ENCODE data around the gene SERPINA4. TPM values are rescaled to one million over a fixed set of nuclear protein-coding genes. Genes with fewer than 3 reads are reported as not detected.
A peak's percentile ranks its signal among the peaks of the same experiment; 100 is the strongest.
"Not testable (repeated sequence)": the region's sequence is repeated elsewhere in the genome, so short reads cannot be mapped to it uniquely, and the experiment has no call there.

The SERPINA4 gene
- total RNA-seq, 1 donor from 2014 or later = not detected

GRCh38 chr14:94596361-94596760 lies 35.1 kb downstream of the SERPINA4 start:
- Histone ChIP-seq H3K9ac (ENCODE audit: low read depth in 1 of 3, low read length in 3 of 3) (no peak overlapping the region), H3K27me3 (ENCODE audit: control insufficient read depth in 3 of 3, insufficient read depth in 3 of 3, low read length in 3 of 3) (no peaks in the 10 kb centered on the region), H3K4me3 (ENCODE audit: low read length in 3 of 3) (no peak overlapping the region), H3K36me3 (ENCODE audit: control insufficient read depth in 3 of 3, insufficient read depth in 3 of 3, low read length in 3 of 3) (no peaks in the 10 kb centered on the region), H3K9me3 (ENCODE audit: control insufficient read depth in 3 of 3, low read length in 3 of 3) (no peaks in the 10 kb centered on the region), H3K4me1 (ENCODE audit: control insufficient read depth in 3 of 3, insufficient read depth in 3 of 3, low read length in 3 of 3) (peaks cover 19 to 32% (median 23%) of the 10 kb centered on the region in 3 donors), H3K27ac (ENCODE audit: low read depth, low read length) (no peak overlapping the region)

- Histone ChIP-seq H3K4me3 (ENCODE audit: low read length in 3 of 3) (no peak overlapping the region), H3K36me3 (ENCODE audit: control insufficient read depth in 3 of 3, insufficient read depth in 3 of 3, low read length in 3 of 3) (no peaks in the 10 kb centered on the region), H3K27ac (ENCODE audit: low read depth, low read length) (no peak overlapping the region), H3K9ac (ENCODE audit: low read depth in 1 of 3, low read length in 3 of 3) (no peak overlapping the region), H3K9me3 (ENCODE audit: control insufficient read depth in 3 of 3, low read length in 3 of 3) (no peaks in the 10 kb centered on the region), H3K4me1 (ENCODE audit: control insufficient read depth in 3 of 3, insufficient read depth in 3 of 3, low read length in 3 of 3) (peaks cover 29 to 39% (median 31%) of the 10 kb centered on the region in 3 donors), H3K27me3 (ENCODE audit: control insufficient read depth in 3 of 3, insufficient read depth in 3 of 3, low read length in 3 of 3) (no peaks in the 10 kb centered on the region)
Measured at GRCh38 chr14:94597788-94598187, 36.5 kb downstream of the SERPINA4 start.

- no peak overlapping the region for H3K9ac ChIP-seq (ENCODE audit: low read depth in 1 of 3, low read length in 3 of 3)
- H3K4me1 ChIP-seq (ENCODE audit: control insufficient read depth in 3 of 3, insufficient read depth in 3 of 3, low read length in 3 of 3) = peaks cover 31 to 35% (median 33%) of the 10 kb centered on the region in 3 donors
- no peaks in the 10 kb centered on the region for H3K9me3 ChIP-seq (ENCODE audit: control insufficient read depth in 3 of 3, low read length in 3 of 3)
- no peak overlapping the region for H3K27ac ChIP-seq (ENCODE audit: low read depth, low read length)
- H3K27me3 ChIP-seq (ENCODE audit: control insufficient read depth in 3 of 3, insufficient read depth in 3 of 3, low read length in 3 of 3) = no peaks in the 10 kb centered on the region
- no peak overlapping the region for H3K4me3 ChIP-seq (ENCODE audit: low read length in 3 of 3)
- H3K36me3 ChIP-seq (ENCODE audit: control insufficient read depth in 3 of 3, insufficient read depth in 3 of 3, low read length in 3 of 3) = no peaks in the 10 kb centered on the region
Measured at GRCh38 chr14:94598506-94598815, 37.2 kb downstream of the SERPINA4 start.

DNA sequence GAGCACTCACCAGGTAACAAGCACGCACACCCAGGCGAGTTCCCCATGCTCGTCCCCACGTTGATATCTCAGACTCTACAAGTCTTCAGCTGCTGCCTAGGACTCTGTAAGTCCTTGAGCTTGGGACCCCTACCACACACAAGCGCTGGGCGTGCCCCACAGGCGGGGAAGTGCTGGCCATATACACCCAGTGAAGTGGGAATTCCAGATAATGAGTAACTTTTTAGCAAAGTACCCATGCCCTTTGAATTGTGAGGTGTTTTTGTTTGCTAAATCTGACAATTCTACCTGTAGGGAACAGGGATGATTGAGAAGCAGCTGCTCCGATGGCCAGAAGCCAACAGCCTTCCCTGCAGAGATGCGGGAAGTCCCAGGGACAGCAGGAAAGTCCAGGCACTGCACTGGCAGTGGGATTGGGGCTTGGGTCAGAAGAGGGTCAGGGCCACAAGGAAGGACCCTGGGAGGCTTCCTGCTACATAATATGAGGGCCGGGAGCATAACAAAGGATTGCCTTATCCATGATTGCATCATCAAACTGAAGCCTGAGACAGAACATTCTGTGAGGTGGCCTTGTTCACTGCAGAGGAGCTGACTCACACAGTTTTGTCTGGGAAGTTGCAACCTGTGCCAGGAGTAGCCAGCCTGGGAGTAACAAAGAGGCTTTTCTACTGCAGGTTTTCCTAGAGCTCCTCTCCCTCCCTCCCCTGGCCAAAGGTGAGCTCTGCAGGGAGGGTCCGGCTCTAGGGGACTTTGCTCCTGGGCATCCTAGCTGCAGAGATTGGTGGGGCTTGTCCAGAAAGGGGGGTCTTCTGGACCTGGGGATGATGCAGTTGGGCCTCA lies 37.8 kb downstream of the SERPINA4 start:
- peak overlapping the region in 1 of 3 donors; percentile 25 for H3K9ac ChIP-seq (ENCODE audit: low read depth in 1 of 3, low read length in 3 of 3)
- no peak overlapping the region for H3K27ac ChIP-seq (ENCODE audit: low read depth, low read length)
- no peaks in the 10 kb centered on the region for H3K9me3 ChIP-seq (ENCODE audit: control insufficient read depth in 3 of 3, low read length in 3 of 3)
- H3K27me3 ChIP-seq (ENCODE audit: control insufficient read depth in 3 of 3, insufficient read depth in 3 of 3, low read length in 3 of 3) = no peaks in the 10 kb centered on the region
- H3K4me3 ChIP-seq (ENCODE audit: low read length in 3 of 3) = no peak overlapping the region
- no peaks in the 10 kb centered on the region for H3K36me3 ChIP-seq (ENCODE audit: control insufficient read depth in 3 of 3, insufficient read depth in 3 of 3, low read length in 3 of 3)
- H3K4me1 ChIP-seq (ENCODE audit: control insufficient read depth in 3 of 3, insufficient read depth in 3 of 3, low read length in 3 of 3) = peaks cover 31 to 33% (median 32%) of the 10 kb centered on the region in 3 donors

DNA sequence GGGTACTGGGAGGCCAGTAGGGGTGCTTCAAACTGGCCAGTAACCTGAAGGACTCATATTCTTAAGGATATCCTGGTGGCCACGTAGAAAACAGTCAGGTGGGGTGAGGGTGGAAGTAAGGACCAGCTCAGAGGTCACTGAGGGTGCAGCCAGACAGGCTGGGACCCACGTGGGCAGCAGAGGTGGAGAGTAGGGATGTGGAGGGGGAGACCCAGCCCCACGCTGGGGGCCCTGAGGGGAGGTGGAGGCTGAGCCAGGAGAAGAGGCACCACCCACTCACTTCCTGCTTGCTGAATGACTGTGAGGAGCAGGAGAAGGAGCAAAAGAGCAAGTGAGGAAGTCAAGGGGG lies 38.4 kb downstream of the SERPINA4 start:
- no peaks in the 10 kb centered on the region for H3K27me3 ChIP-seq (ENCODE audit: control insufficient read depth in 3 of 3, insufficient read depth in 3 of 3, low read length in 3 of 3)
- peak overlapping the region in 1 of 3 donors; percentile 25 for H3K9ac ChIP-seq (ENCODE audit: low read depth in 1 of 3, low read length in 3 of 3)
- H3K36me3 ChIP-seq (ENCODE audit: control insufficient read depth in 3 of 3, insufficient read depth in 3 of 3, low read length in 3 of 3) = no peaks in the 10 kb centered on the region
- peaks cover 31 to 33% (median 32%) of the 10 kb centered on the region in 3 donors for H3K4me1 ChIP-seq (ENCODE audit: control insufficient read depth in 3 of 3, insufficient read depth in 3 of 3, low read length in 3 of 3)
- no peaks in the 10 kb centered on the region for H3K9me3 ChIP-seq (ENCODE audit: control insufficient read depth in 3 of 3, low read length in 3 of 3)
- no peak overlapping the region for H3K4me3 ChIP-seq (ENCODE audit: low read length in 3 of 3)
- H3K27ac ChIP-seq (ENCODE audit: low read depth, low read length) = no peak overlapping the region

GRCh38 chr14:94600148-94600545 lies 38.9 kb downstream of the SERPINA4 start:
- no peaks in the 10 kb centered on the region for H3K27me3 ChIP-seq (ENCODE audit: control insufficient read depth in 3 of 3, insufficient read depth in 3 of 3, low read length in 3 of 3)
- peaks cover 31 to 33% (median 32%) of the 10 kb centered on the region in 3 donors for H3K4me1 ChIP-seq (ENCODE audit: control insufficient read depth in 3 of 3, insufficient read depth in 3 of 3, low read length in 3 of 3)
- H3K9me3 ChIP-seq (ENCODE audit: control insufficient read depth in 3 of 3, low read length in 3 of 3) = no peaks in the 10 kb centered on the region
- peak overlapping the region; percentile 33 for H3K27ac ChIP-seq (ENCODE audit: low read depth, low read length)
- no peak overlapping the region for H3K4me3 ChIP-seq (ENCODE audit: low read length in 3 of 3)
- H3K9ac ChIP-seq (ENCODE audit: low read depth in 1 of 3, low read length in 3 of 3) = no peak overlapping the region
- H3K36me3 ChIP-seq (ENCODE audit: control insufficient read depth in 3 of 3, insufficient read depth in 3 of 3, low read length in 3 of 3) = no peaks in the 10 kb centered on the region

DNA sequence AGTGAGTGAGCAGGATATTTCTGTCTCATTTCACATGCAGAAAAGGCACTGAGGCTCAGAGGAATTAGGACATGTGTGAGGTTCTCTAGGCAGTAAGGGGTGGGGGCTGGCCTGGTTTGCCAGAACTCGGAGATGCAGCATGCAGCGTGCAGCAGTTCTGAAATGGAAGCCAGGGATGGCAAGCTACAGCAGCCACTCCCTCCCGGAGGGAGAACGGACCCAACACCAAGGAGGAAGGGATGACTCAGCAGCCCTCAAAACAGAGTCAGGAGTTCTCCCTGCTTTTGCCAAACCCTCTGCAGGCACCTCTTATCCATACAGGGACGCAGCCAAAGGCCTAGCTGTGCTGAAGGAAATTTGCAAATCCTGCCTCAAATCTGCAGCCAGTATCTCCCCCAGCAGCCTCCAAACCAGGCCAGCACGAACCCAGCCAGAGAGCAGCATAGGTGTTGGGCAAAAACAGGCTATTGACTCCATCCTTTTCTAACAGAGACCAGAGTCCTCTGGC lies 40.7 kb downstream of the SERPINA4 start:
- Histone ChIP-seq H3K4me3 (ENCODE audit: low read length in 3 of 3) (no peak overlapping the region), H3K27ac (ENCODE audit: low read depth, low read length) (no peak overlapping the region), H3K27me3 (ENCODE audit: control insufficient read depth in 3 of 3, insufficient read depth in 3 of 3, low read length in 3 of 3) (no peaks in the 10 kb centered on the region), H3K4me1 (ENCODE audit: control insufficient read depth in 3 of 3, insufficient read depth in 3 of 3, low read length in 3 of 3) (peaks cover 31 to 38% (median 38%) of the 10 kb centered on the region in 3 donors), H3K36me3 (ENCODE audit: control insufficient read depth in 3 of 3, insufficient read depth in 3 of 3, low read length in 3 of 3) (no peaks in the 10 kb centered on the region), H3K9ac (ENCODE audit: low read depth in 1 of 3, low read length in 3 of 3) (peak overlapping the region in 1 of 3 donors; percentile 12), H3K9me3 (ENCODE audit: control insufficient read depth in 3 of 3, low read length in 3 of 3) (no peaks in the 10 kb centered on the region)

DNA sequence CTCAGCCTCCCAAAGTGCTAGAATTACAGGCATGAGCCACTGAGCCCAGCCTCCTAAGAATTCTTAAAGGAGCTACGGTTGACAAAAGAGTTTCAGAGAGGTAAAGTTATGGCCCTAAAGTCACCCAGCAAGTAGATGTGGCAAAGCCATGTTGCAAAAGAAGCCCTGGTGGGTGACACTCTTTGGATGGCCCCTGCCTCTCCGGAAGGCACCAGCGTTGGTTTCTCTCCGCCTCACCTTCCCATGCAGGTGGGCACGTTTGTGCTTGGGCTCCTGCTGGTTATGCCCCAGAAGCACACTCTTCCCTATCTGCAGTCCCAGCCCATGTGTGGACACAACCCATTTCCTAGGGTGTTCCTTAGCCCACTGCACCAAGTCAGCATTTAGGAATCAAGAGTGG lies 41.5 kb downstream of the SERPINA4 start:
- Histone ChIP-seq H3K4me1 (ENCODE audit: control insufficient read depth in 3 of 3, insufficient read depth in 3 of 3, low read length in 3 of 3) (peaks cover 31 to 39% (median 38%) of the 10 kb centered on the region in 3 donors), H3K36me3 (ENCODE audit: control insufficient read depth in 3 of 3, insufficient read depth in 3 of 3, low read length in 3 of 3) (no peaks in the 10 kb centered on the region), H3K27me3 (ENCODE audit: control insufficient read depth in 3 of 3, insufficient read depth in 3 of 3, low read length in 3 of 3) (no peaks in the 10 kb centered on the region), H3K4me3 (ENCODE audit: low read length in 3 of 3) (no peak overlapping the region), H3K27ac (ENCODE audit: low read depth, low read length) (no peak overlapping the region), H3K9ac (ENCODE audit: low read depth in 1 of 3, low read length in 3 of 3) (no peak overlapping the region), H3K9me3 (ENCODE audit: control insufficient read depth in 3 of 3, low read length in 3 of 3) (no peaks in the 10 kb centered on the region)

DNA sequence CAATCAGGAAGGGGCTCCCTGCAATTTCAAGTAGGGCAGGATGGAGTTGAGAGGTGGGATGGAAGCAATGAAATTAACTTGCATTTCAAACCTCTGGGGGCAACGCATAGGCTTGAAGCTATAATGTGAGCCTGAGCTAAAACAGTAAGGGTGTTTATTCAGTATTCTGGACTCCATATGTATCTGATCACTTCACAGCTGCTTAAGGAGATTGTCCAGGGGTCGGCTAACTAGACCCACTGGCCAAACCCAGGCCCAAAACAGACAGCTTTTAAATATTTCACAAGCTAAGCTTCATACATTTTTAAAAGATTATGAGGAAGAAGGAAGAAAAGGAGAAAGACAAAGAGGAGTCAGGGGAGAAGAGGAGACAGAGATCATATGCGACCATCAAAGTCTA lies 44.1 kb downstream of the SERPINA4 start:
- H3K4me1 ChIP-seq (ENCODE audit: control insufficient read depth in 3 of 3, insufficient read depth in 3 of 3, low read length in 3 of 3) = peaks cover 11 to 24% (median 19%) of the 10 kb centered on the region in 3 donors
- no peak overlapping the region for H3K9ac ChIP-seq (ENCODE audit: low read depth in 1 of 3, low read length in 3 of 3)
- no peak overlapping the region for H3K4me3 ChIP-seq (ENCODE audit: low read length in 3 of 3)

GRCh38 chr14:94608966-94609365 lies 47.7 kb downstream of the SERPINA4 start:
- not testable (repeated sequence) for H3K9ac ChIP-seq (ENCODE audit: low read depth in 1 of 3, low read length in 3 of 3); H3K4me1 ChIP-seq (ENCODE audit: control insufficient read depth in 3 of 3, insufficient read depth in 3 of 3, low read length in 3 of 3); H3K9me3 ChIP-seq (ENCODE audit: control insufficient read depth in 3 of 3, low read length in 3 of 3); H3K27me3 ChIP-seq (ENCODE audit: control insufficient read depth in 3 of 3, insufficient read depth in 3 of 3, low read length in 3 of 3); H3K4me3 ChIP-seq (ENCODE audit: low read length in 3 of 3); H3K36me3 ChIP-seq (ENCODE audit: control insufficient read depth in 3 of 3, insufficient read depth in 3 of 3, low read length in 3 of 3); H3K27ac ChIP-seq (ENCODE audit: low read depth, low read length)

More for the DNA sequence above, 44.1 kb downstream of the SERPINA4 start:
- no peak overlapping the region for H3K27ac ChIP-seq (ENCODE audit: low read depth, low read length)
- H3K27me3 ChIP-seq (ENCODE audit: control insufficient read depth in 3 of 3, insufficient read depth in 3 of 3, low read length in 3 of 3) = no peaks in the 10 kb centered on the region
- no peaks in the 10 kb centered on the region for H3K9me3 ChIP-seq (ENCODE audit: control insufficient read depth in 3 of 3, low read length in 3 of 3)
- no peaks in the 10 kb centered on the region for H3K36me3 ChIP-seq (ENCODE audit: control insufficient read depth in 3 of 3, insufficient read depth in 3 of 3, low read length in 3 of 3)
